AG09309 (cell line): ENCODE measurements around the gene ZNF677.
A peak's percentile ranks its signal among the peaks of the same experiment; 100 is the strongest.
"Not testable (repeated sequence)": the region's sequence is repeated elsewhere in the genome, so short reads cannot be mapped to it uniquely, and the experiment has no call there.

Experiments
- DNase-seq: peaks from one replicate; pipeline ENCODE4 v3.0.0-alpha.2; 2010; ENCODE audit warnings: low read depth
- H3K4me3 ChIP-seq: 2 replicates; pipeline ENCODE4 v1.5.1; 2011; ENCODE audit warnings: mild to moderate bottlenecking, low read depth, low read length, moderate library complexity; ENCODE audit not compliant: control insufficient read depth
- CTCF ChIP-seq: IDR thresholded peaks from 2 replicates; pipeline ENCODE4 v1.5.1; 2011; ENCODE audit warnings: mild to moderate bottlenecking, low read depth, low read length, inconsistent platforms; ENCODE audit not compliant: insufficient read depth, control insufficient read depth; ENCODE audit errors: missing control alignments

Gene ZNF677

GRCh38 chr19:53212703-53213320 lies 41.9 kb downstream of the ZNF677 start:
- TF ChIP-seq CTCF = no peak
- no peak overlapping the region for H3K4me3 ChIP-seq
- DNase-seq = no peak

- not testable (repeated sequence) for DNase-seq, H3K4me3 ChIP-seq
These were observed 43.1 kb downstream of the ZNF677 start for GRCh38 chr19:53211554-53211953.

GRCh38 chr19:53196777-53197396 lies 57.8 kb downstream of the ZNF677 start:
- DNase-seq = peak; percentile 54
- TF ChIP-seq CTCF = no peak
- peak overlapping the region; percentile 76 for H3K4me3 ChIP-seq

GRCh38 chr19:53195265-53195903 lies 59.3 kb downstream of the ZNF677 start:
- peak; percentile 58 for DNase-seq
- TF ChIP-seq CTCF = peak; percentile 89
- H3K4me3 ChIP-seq = no peak overlapping the region

- peak overlapping the region; percentile 88 for H3K4me3 ChIP-seq
- DNase-seq = no peak
- TF ChIP-seq CTCF = no peak
These were observed 61.0 kb downstream of the ZNF677 start for GRCh38 chr19:53193535-53194222.

- no peak for TF ChIP-seq CTCF
- peak; percentile 52 for DNase-seq
- peak within 1 kb of the TSS; percentile 88 for H3K4me3 ChIP-seq
These were observed 61.7 kb downstream of the ZNF677 start, which contains the start of gene ZNF665 for GRCh38 chr19:53192771-53193534. ZNF665 (minus strand) TSS chr19:53193358; CDS start chr19:53182898, 10,460 bp downstream.
